Left ventricle myocardium inferior (tissue), 1 donor: ENCODE data around the gene GLYR1. TPM values are rescaled to one million over a fixed set of nuclear protein-coding genes. Genes with fewer than 3 reads are reported as not detected.
A peak's percentile ranks its signal among the peaks of the same experiment; 100 is the strongest.

Experiments used
- DNase-seq: peaks from one replicate; pipeline ENCODE4 v3.0.0-alpha.2; 2020
- H3K27ac ChIP-seq: fragments of 200-600 bp; replicated peaks from 2 replicates; pipeline ENCODE4 v1.8.0; 2021
- H3K27me3 ChIP-seq: fragments of 200-600 bp; 2 replicates; pipeline ENCODE4 v1.8.0; 2021; ENCODE audit warnings: low read depth
- H3K36me3 ChIP-seq: fragments of 200-600 bp; 2 replicates; pipeline ENCODE4 v1.8.0; 2021
- H3K4me1 ChIP-seq: fragments of 200-600 bp; 2 replicates; pipeline ENCODE4 v1.8.0; 2021
- H3K4me3 ChIP-seq: fragments of 200-600 bp; 2 replicates; pipeline ENCODE4 v1.8.0; 2021; ENCODE audit warnings: mild to moderate bottlenecking, moderate library complexity
- H3K9me3 ChIP-seq: fragments of 200-600 bp; replicated peaks from 2 replicates; pipeline ENCODE4 v1.8.0; 2021
- CTCF ChIP-seq: fragments of 200-600 bp; IDR thresholded peaks from 2 replicates; pipeline ENCODE4 v1.8.0; 2021; ENCODE audit warnings: antibody characterized with exemption, mild to moderate bottlenecking, borderline replicate concordance
- intact Hi-C: fragments of 100-400 bp; cut with micrococcal nuclease; formaldehyde crosslinking; loops from one replicate; pipeline ENCODE4 v1.11.0; 2022
- total RNA-seq: library from RNA; stranded (reverse); fragmentation: NEBNext Ultra II Directional; extraction: Animal tissue kit (Norgen Biotek cat#: 25700); gene quantifications from one replicate; pipeline ENCODE4 v1.2.1, GENCODE V29; 2021
- donor health status: DM: no; HTN: yes; CAD: no; lungs with severe emphysema.

GLYR1 gene
- total RNA-seq, 1 donor from 2014 or later: 86.7 TPM

DNA sequence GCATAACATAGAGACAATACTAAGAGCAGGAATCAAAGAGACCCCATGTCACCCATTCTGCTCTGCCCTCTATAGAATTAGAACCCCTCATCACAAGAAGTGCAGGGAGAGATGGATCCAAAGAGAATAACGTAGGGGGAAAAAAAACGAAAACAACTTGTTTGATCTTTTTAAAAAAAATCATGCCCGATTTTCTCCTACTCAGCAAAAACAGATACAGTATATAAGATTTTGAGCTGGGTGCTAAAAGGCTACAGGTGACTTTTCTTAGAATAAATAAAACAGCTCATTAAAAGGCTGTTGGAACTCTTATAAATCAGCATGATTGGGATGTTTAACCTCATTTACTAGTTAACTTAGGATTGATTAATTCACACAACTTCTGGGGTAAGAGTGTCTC lies 17.6 kb upstream of the GLYR1 start:
- Histone ChIP-seq H3K27ac (no peak overlapping the region), H3K9me3 (no peaks in the 10 kb centered on the region), H3K36me3 (peaks cover 48% of the 10 kb centered on the region), H3K4me3 (no peak overlapping the region), H3K27me3 (no peaks in the 10 kb centered on the region), H3K4me1 (peaks cover 73% of the 10 kb centered on the region)
- no peak for TF ChIP-seq CTCF
- intact Hi-C loops: no loop called here
- no peak for DNase-seq

DNA sequence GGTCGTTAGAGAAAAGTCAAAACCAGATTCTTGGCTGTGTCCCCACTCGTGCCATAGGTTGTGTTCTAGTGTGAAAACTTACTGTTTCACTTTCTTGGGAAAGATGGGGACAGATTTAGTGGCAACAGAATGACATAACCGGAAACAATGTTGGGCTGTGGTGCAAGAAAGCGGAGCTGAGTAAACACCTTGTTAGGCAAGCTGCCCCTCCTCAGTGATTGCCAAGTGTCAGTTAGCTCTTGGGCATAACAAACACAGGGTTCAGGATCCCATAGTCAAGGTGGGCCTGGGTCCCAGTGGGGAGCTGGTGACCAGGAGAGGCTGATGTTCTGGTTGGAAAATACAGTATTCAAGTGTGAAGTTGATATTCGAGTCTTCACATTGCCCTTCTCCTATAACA lies 15.6 kb upstream of the GLYR1 start:
- no peak for TF ChIP-seq CTCF
- no peaks in the 10 kb centered on the region for H3K27me3 ChIP-seq
- intact Hi-C loops: no loop called here
- no peak overlapping the region for H3K4me3 ChIP-seq
- DNase-seq: no peak
- peak overlapping the region; percentile 41 for H3K27ac ChIP-seq
- no peaks in the 10 kb centered on the region for H3K9me3 ChIP-seq
- peaks cover 66% of the 10 kb centered on the region for H3K4me1 ChIP-seq
- peaks cover 57% of the 10 kb centered on the region for H3K36me3 ChIP-seq

DNA sequence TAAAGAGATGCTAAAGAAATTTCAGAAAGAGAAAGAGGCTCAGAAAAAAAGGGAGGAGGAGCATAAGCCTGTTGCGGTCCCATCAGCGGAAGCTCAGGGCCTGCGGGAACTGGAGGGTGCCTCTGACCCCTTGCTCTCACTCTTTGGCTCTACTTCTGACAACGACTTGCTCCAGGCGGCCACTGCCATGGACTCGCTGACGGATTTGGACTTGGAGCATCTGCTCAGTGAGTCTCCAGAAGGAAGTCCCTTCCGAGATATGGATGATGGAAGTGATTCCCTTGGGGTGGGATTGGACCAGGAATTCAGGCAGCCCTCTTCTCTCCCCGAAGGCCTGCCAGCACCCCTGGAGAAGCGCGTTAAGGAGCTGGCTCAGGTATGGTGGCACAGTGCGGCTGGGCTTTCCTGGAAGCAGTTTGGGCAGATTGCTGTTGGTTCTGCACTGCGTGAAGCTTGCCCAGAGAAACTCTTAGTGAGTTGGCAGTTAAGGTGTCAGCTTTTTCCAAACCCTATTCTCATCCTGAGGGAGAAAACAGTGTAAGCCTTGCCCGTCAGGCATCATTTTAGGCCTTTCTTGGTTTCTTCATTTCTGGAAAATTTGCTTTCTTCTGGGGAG lies 13.7 kb upstream of the GLYR1 start:
- intact Hi-C loops: no loop called here
- Histone ChIP-seq H3K27me3 (no peaks in the 10 kb centered on the region), H3K27ac (peak overlapping the region; percentile 65), H3K4me1 (peaks cover 56% of the 10 kb centered on the region), H3K36me3 (peaks cover 74% of the 10 kb centered on the region), H3K9me3 (no peaks in the 10 kb centered on the region), H3K4me3 (no peak overlapping the region)
- DNase-seq: no peak
- TF ChIP-seq CTCF: no peak

- no peaks in the 10 kb centered on the region for H3K27me3 ChIP-seq
- peaks cover 56% of the 10 kb centered on the region for H3K4me1 ChIP-seq
- intact Hi-C loops: no loop called here
- no peaks in the 10 kb centered on the region for H3K9me3 ChIP-seq
- DNase-seq: no peak
- peak overlapping the region; percentile 65 for H3K27ac ChIP-seq
- no peak overlapping the region for H3K4me3 ChIP-seq
- H3K36me3 ChIP-seq: peaks cover 83% of the 10 kb centered on the region
- no peak for TF ChIP-seq CTCF
Observed at GRCh38 chr16:4859900-4860255, 12.8 kb upstream of the GLYR1 start.

DNA sequence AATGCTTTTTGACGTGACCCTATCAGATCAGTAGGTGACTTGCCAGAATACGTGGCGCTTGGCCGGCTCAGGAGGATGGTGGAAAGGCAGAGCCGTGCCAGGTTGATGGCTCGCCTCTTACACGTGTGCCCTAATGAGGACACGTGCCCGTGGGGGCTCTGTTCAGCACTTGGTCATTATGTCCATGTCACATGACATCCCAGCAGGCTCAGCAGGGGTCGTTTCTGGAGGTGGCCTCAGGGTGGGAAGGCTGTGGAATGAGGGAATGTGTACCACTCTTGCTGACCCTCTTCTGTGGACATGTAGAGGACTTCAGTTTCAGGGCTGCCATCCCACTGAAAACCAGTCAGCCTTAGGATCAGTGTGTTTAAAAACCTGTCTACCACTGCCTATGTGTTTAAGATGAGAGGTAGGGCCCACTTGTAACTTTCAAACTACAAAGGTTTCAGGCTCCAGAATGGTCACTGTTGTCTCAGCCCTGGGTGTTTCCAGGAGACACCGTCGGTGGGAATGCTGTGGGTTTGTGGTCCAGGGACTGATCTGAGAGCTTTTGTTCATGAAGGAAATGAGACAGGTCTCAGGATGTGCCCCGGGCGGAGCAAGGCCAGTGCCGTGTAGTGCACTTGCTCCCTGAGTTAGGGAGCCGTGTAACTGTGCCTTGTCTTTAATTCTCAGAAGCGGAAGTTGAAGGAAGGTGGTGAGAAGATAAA lies 12.3 kb upstream of the GLYR1 start:
- H3K4me3 ChIP-seq: no peak overlapping the region
- H3K36me3 ChIP-seq: peaks cover 89% of the 10 kb centered on the region
- DNase-seq: no peak
- TF ChIP-seq CTCF: no peak
- no peaks in the 10 kb centered on the region for H3K9me3 ChIP-seq
- peaks cover 50% of the 10 kb centered on the region for H3K4me1 ChIP-seq
- intact Hi-C loops: no loop called here
- H3K27ac ChIP-seq: peak overlapping the region; percentile 65
- H3K27me3 ChIP-seq: no peaks in the 10 kb centered on the region
